Esophagus muscularis mucosa (tissue), 3 donors: Measurements from ENCODE around the gene TLL2.
A peak's percentile ranks its signal among the peaks of the same experiment; 100 is the strongest.

ENCODE experiments used
- CTCF ChIP-seq, 3 experiments: fragments of 200-600 bp in 2 of 3; fragments of 450-650 bp in 1 of 3; sonication (generic) in 2 of 3; IDR thresholded peaks; one replicate each; pipeline ENCODE4 v1.5.1; 2017 to 2019; ENCODE audit warnings: antibody characterized with exemption in 3 of 3, mild to moderate bottlenecking in 2 of 3, moderate library complexity in 1 of 3
- POLR2A ChIP-seq: fragments of 450-650 bp; IDR thresholded peaks from one replicate; pipeline ENCODE4 v1.6.1; 2017; ENCODE audit warnings: antibody characterized with exemption, moderate library complexity, mild to moderate bottlenecking, low read depth
- POLR2AphosphoS5 ChIP-seq, 2 donors: sonication (generic); formaldehyde crosslinking; IDR thresholded peaks; one replicate each; pipeline ENCODE4 v1.6.1; 2017; ENCODE audit warnings: antibody characterized with exemption in 2 of 2

- TF ChIP-seq CTCF (IDR thresholded peaks at IDR 0.05) (peak; percentile 7 to 31 (median 21)), POLR2A (no peak), POLR2AphosphoS5 (IDR thresholded peaks at IDR 0.05) (no peak)
These were observed 42.3 kb upstream of the TLL2 start for GRCh38 chr10:96556003-96556402.
